Natural killer cell treated with Interleukin-12 subunit alpha and Interleukin-12 subunit beta and Interleukin-15 and Interleukin-18, amount 100 ng/mL, for 72 hours (primary cell): ENCODE data around the gene PERCC1. TPM values are rescaled to one million over a fixed set of nuclear protein-coding genes. Genes with fewer than 3 reads are reported as not detected.
A peak's percentile ranks its signal among the peaks of the same experiment; 100 is the strongest.

Experiments
- ATAC-seq, 2 donors: fragments of 150-1000 bp; cut with Tn5 transposase in 1 of 2; sonication (Bioruptor Pico), chemical (Tn5 transposase) in 1 of 2; 2 replicates each; pipeline ENCODE4 v1.10.0; 2021
- DNase-seq: peaks from one replicate; pipeline ENCODE4 v3.0.0; 2022; ENCODE audit warnings: low spot score
- H3K27ac Mint-ChIP-seq, 2 donors: 1 replicate in 1 of 2; 2 replicates in 1 of 2; pipeline ENCODE4 v1.8.0; 2022; ENCODE audit warnings: mixed read lengths in 2 of 2, mild to moderate bottlenecking in 1 of 2, moderate library complexity in 1 of 2
- H3K27me3 Mint-ChIP-seq, 2 donors: 1 replicate in 1 of 2; 2 replicates in 1 of 2; pipeline ENCODE4 v1.8.0; 2022; ENCODE audit warnings: mixed read lengths in 2 of 2
- H3K36me3 Mint-ChIP-seq: one replicate; pipeline ENCODE4 v1.8.0; 2022; ENCODE audit warnings: mixed read lengths
- H3K4me1 Mint-ChIP-seq, 2 donors: 1 replicate in 1 of 2; 2 replicates in 1 of 2; pipeline ENCODE4 v1.8.0; 2022; ENCODE audit warnings: low read depth in 2 of 2, mixed read lengths in 2 of 2, mild to moderate bottlenecking in 1 of 2
- H3K4me3 Mint-ChIP-seq: one replicate; pipeline ENCODE4 v1.8.0; 2022; ENCODE audit warnings: mixed read lengths
- H3K9me3 Mint-ChIP-seq: 2 replicates; pipeline ENCODE4 v1.8.0; 2022; ENCODE audit warnings: mixed read lengths
- total RNA-seq, 2 donors: library from RNA; stranded (reverse); gene quantifications; one replicate each; pipeline ENCODE4 v1.2.3, GENCODE V29; 2022

Gene PERCC1
- total RNA-seq, 2 donors from 2014 or later = 0.98 to 1.2 TPM

DNA sequence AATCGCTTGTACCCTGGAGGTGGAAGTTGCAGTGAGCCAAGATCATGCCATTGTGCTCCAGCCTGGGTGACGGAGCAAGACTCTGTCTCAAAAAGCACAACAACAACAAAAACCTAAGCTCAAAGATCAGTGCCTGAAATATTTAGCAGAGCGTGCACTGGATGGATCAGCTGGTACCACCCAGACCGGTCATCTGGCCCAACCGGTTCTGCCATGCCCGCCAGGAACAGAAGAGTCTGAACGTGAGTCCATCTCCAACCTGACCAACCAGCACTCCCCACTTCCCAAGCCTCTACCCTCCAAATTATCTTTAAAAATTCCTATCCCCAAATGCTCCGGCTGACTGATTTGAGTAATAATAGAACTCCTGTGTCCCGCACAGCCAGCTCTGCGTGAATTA, 8.8 kb upstream of the PERCC1 start:
- H3K4me3 Mint-ChIP-seq = peak overlapping the region; percentile 84
- H3K9me3 Mint-ChIP-seq = no peaks in the 10 kb centered on the region
- ATAC-seq = no peak
- H3K36me3 Mint-ChIP-seq = no peaks in the 10 kb centered on the region
- peaks cover 0 to 11% of the 10 kb centered on the region in 2 donors for H3K4me1 Mint-ChIP-seq
- H3K27me3 Mint-ChIP-seq = no peaks in the 10 kb centered on the region
- peak overlapping the region; percentile 90 to 99 for H3K27ac Mint-ChIP-seq
- DNase-seq = no peak

GRCh38 chr16:1424028-1424427, 6.8 kb upstream of the PERCC1 start:
- Mint-ChIP-seq H3K4me3 (no peak overlapping the region), H3K9me3 (no peaks in the 10 kb centered on the region), H3K4me1 (peaks cover 0 to 11% of the 10 kb centered on the region in 2 donors), H3K27ac (no peak overlapping the region), H3K27me3 (no peaks in the 10 kb centered on the region), H3K36me3 (no peaks in the 10 kb centered on the region)
- DNase-seq (no peak), ATAC-seq (no peak)

- H3K4me3 Mint-ChIP-seq = no peak overlapping the region
- no peaks in the 10 kb centered on the region for H3K27me3 Mint-ChIP-seq
- no peak for DNase-seq
- ATAC-seq = no peak
- no peaks in the 10 kb centered on the region for H3K36me3 Mint-ChIP-seq
- H3K4me1 Mint-ChIP-seq = peaks cover 0 to 8% of the 10 kb centered on the region in 2 donors
- no peaks in the 10 kb centered on the region for H3K9me3 Mint-ChIP-seq
- H3K27ac Mint-ChIP-seq = no peak overlapping the region
These were observed 5.1 kb upstream of the PERCC1 start for GRCh38 chr16:1425616-1426370.

- no peaks in the 10 kb centered on the region for H3K9me3 Mint-ChIP-seq
- H3K27ac Mint-ChIP-seq = no peak overlapping the region
- peaks cover 0 to 4% of the 10 kb centered on the region in 2 donors for H3K4me1 Mint-ChIP-seq
- ATAC-seq (no peak), DNase-seq (no peak)
- H3K36me3 Mint-ChIP-seq = no peaks in the 10 kb centered on the region
- H3K4me3 Mint-ChIP-seq = no peak overlapping the region
- no peaks in the 10 kb centered on the region for H3K27me3 Mint-ChIP-seq
These were observed 4.0 kb upstream of the PERCC1 start for GRCh38 chr16:1426734-1427471.

DNA sequence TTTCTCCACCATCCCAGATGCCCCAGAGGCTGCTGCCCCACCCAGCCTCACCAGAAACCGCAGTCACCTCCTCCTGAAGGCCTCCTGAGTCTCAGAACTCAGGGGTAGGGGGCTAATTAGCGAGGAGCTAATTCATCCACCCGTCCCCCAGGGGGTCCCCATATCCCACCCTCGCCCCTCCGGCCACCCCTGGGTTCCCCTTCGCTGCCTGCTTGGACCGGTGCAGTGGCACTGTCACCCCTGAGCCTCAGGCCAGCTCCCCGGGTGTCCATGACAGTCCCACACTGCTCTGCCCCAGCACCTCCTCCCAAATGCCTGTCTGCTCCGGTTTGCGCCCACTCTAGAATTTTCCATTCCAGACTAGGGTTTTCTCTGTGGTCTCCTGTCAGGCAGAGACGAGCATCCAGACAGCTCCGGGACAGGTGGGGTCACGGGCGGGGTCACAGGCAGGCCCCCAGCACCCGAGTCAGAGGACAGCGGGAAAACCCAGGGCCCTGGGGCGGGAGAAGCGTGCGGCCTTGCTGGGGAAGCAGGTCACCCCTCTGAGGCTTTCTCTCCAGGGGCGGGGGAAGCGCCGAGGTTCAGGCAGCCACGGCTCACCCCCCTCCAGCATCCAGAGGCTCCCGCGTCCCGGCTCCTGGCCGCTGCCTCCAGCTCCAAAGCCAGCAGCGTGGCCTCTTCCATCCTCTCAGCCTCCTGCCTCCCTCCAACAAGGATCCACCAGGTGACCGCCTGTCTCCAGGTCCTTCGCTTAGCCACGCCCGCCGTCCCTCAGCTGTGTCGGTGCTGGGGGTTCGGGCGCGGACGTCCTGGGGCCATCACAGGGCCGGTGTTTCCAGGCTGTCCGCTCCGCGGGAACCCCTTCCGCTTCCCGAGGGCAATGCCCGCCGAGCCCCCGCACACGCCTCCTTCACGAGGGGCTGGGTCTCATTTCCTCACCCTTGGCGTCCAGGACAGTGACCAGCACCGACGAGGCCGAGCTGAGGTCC, 3.1 kb upstream of the PERCC1 start:
- H3K4me3 Mint-ChIP-seq = no peak overlapping the region
- H3K9me3 Mint-ChIP-seq = no peaks in the 10 kb centered on the region
- no peaks in the 10 kb centered on the region for H3K36me3 Mint-ChIP-seq
- DNase-seq = no peak
- H3K4me1 Mint-ChIP-seq = no peaks in the 10 kb centered on the region
- no peak overlapping the region for H3K27ac Mint-ChIP-seq
- H3K27me3 Mint-ChIP-seq = no peaks in the 10 kb centered on the region
- no peak for ATAC-seq

DNA sequence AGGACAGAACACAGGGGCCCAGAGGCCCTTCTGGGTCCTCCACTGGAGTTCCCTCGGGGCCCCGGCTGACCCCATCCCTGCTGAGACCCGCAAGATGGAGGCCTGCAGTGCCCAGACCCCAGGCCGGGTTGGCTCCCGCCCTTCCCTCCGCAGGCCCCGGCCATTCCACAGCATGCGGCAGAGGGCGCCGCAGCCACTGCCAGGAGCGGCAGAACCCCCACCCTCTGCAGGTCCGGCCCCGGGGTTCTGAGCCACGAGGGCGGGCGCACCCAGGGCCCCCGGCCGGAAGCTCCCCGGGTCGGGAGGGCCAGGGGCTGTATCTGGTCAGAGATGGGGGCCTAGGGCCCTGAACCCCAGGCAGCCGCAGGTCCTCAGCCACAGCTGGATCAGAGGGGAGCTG, 2.4 kb upstream of the PERCC1 start:
- Mint-ChIP-seq H3K4me3 (no peak overlapping the region), H3K4me1 (no peaks in the 10 kb centered on the region), H3K27ac (no peak overlapping the region), H3K9me3 (no peaks in the 10 kb centered on the region), H3K36me3 (no peaks in the 10 kb centered on the region), H3K27me3 (no peaks in the 10 kb centered on the region)
- ATAC-seq (peak; percentile 47 to 76), DNase-seq (no peak)

GRCh38 chr16:1429012-1429411, 1.9 kb upstream of the PERCC1 start:
- ATAC-seq = no peak
- no peaks in the 10 kb centered on the region for H3K9me3 Mint-ChIP-seq
- no peaks in the 10 kb centered on the region for H3K36me3 Mint-ChIP-seq
- DNase-seq = no peak
- no peak overlapping the region for H3K4me3 Mint-ChIP-seq
- no peak overlapping the region for H3K27ac Mint-ChIP-seq
- H3K4me1 Mint-ChIP-seq = no peaks in the 10 kb centered on the region
- H3K27me3 Mint-ChIP-seq = no peaks in the 10 kb centered on the region

DNA sequence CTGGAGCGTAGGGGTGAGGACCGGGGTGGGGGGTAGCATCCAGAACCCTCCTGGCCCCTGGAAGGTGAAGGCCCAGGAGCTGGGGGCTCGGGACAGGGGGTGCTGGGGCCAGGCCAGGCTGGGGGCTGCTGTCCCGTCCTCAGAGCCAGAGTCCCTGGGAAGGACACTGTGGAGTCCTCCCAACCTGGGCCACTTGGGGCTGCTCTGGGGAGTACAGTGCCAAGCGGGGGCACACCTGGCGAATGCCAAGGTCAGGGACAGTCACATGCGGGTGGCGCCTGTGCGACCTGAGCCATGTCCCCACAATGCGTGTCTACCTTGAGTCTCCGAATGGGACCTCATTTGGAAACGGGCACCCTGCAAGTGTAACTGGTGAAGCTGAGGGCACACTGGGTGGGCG, 1.2 kb upstream of the PERCC1 start:
- Mint-ChIP-seq H3K27ac (no peak overlapping the region), H3K4me1 (no peaks in the 10 kb centered on the region), H3K9me3 (no peaks in the 10 kb centered on the region), H3K36me3 (no peaks in the 10 kb centered on the region), H3K27me3 (no peaks in the 10 kb centered on the region), H3K4me3 (no peak overlapping the region)
- DNase-seq (no peak), ATAC-seq (no peak)

GRCh38 chr16:1430214-1430758, 592 bp upstream of the PERCC1 start:
- no peak for DNase-seq
- ATAC-seq = no peak
- Mint-ChIP-seq H3K9me3 (no peaks in the 10 kb centered on the region), H3K36me3 (no peaks in the 10 kb centered on the region), H3K4me3 (no peak overlapping the region), H3K27ac (no peak overlapping the region), H3K4me1 (no peaks in the 10 kb centered on the region), H3K27me3 (no peaks in the 10 kb centered on the region)

DNA sequence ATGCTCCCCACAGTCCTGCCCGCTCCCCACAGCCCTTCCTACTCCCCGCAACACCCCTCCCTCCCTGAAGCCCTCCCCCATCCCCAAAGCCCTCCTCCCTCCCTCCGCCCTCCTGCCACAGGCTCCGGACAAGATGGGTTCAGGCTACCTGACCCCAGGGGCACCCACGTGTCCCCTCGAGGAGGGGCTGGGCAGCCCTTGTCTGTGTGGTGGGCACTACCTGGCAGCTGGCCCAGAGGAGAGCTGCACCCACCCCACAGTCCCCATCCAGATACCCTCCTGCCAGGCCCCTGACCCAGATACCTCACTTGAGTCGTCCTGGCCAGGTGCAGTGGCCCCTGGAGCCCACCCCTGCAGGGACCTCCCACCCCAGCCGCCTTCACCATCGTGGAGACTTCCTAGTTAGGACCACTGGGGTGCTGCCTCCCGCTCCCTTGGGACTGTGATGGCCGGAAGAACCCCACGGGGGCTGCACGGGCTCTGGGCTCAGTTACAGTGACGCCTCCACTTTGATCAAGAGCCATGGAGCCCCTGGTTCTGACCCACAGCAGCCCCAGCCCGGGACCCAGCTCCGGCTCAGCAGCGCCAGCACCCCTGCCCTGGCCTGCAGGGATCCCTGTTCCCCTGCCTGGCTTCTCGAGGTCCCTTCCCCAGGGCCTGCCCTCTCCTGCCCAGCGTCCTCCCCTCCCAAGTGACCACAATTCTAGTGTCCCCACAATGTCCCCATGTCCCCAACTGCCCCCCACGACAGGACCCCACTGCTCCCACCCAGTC, 806 bp downstream of the PERCC1 start:
- no peaks in the 10 kb centered on the region for H3K36me3 Mint-ChIP-seq
- H3K9me3 Mint-ChIP-seq = no peaks in the 10 kb centered on the region
- H3K4me3 Mint-ChIP-seq = no peak overlapping the region
- H3K27ac Mint-ChIP-seq = peak overlapping the region in 1 of 2 donors; percentile 35
- ATAC-seq (no peak), DNase-seq (no peak)
- H3K4me1 Mint-ChIP-seq = no peaks in the 10 kb centered on the region
- H3K27me3 Mint-ChIP-seq = no peaks in the 10 kb centered on the region

- Mint-ChIP-seq H3K27me3 (no peaks in the 10 kb centered on the region), H3K4me3 (no peak overlapping the region), H3K27ac (peak overlapping the region in 1 of 2 donors; percentile 35), H3K36me3 (no peaks in the 10 kb centered on the region), H3K4me1 (no peaks in the 10 kb centered on the region), H3K9me3 (no peaks in the 10 kb centered on the region)
- DNase-seq (no peak), ATAC-seq (peak in 1 of 2 donors; percentile 5)
These were observed 1.7 kb downstream of the PERCC1 start for GRCh38 chr16:1432388-1433262.

GRCh38 chr16:1433263-1433560, 2.3 kb downstream of the PERCC1 start:
- DNase-seq (no peak), ATAC-seq (no peak)
- Mint-ChIP-seq H3K27me3 (no peaks in the 10 kb centered on the region), H3K36me3 (no peaks in the 10 kb centered on the region), H3K9me3 (no peaks in the 10 kb centered on the region), H3K27ac (no peak overlapping the region), H3K4me1 (no peaks in the 10 kb centered on the region), H3K4me3 (no peak overlapping the region)
